ENCODE measurements around the gene ARID5B. TPM values are rescaled to one million over a fixed set of nuclear protein-coding genes. Genes with fewer than 3 reads are reported as not detected.

The ARID5B gene
- total RNA-seq, 2 experiments from 2014 or later, result 26.7 to 28.3 TPM

GRCh38 chr10:61907011-61907410 lies 5.5 kb downstream of the ARID5B start:
- Mint-ChIP-seq H3K9me3 (no peaks in the 10 kb centered on the region), H3K36me3 (ENCODE audit: low read depth) (peaks cover 47% of the 10 kb centered on the region), H3K27ac (peak overlapping the region; percentile 15), H3K4me1 (ENCODE audit: low read depth) (peaks cover 46% of the 10 kb centered on the region), H3K27me3 (no peaks in the 10 kb centered on the region), H3K4me3 (no peak overlapping the region)
- TF ChIP-seq CTCF (IDR thresholded peaks at IDR 0.05), result no peak
- ChIA-PET CTCF (interaction anchor here (0.8 to 11.0 kb wide), 7 partner anchors 10 to 338 kb away, joined by 3 to 98 read pairs (median 8); no protein-coding TSS in a partner anchor), POLR2A (interaction anchor here (0.6 to 8.8 kb wide), 3 partner anchors 27 to 139 kb away, joined by 3 to 137 read pairs (median 6); no protein-coding TSS in a partner anchor)
- DNase-seq (no peak), ATAC-seq (no peak)
- intact Hi-C loops (cut with micrococcal nuclease), result no loop called here

- Mint-ChIP-seq H3K27ac (no peak overlapping the region), H3K9me3 (no peaks in the 10 kb centered on the region), H3K27me3 (no peaks in the 10 kb centered on the region), H3K36me3 (ENCODE audit: low read depth) (peaks cover 44% of the 10 kb centered on the region), H3K4me3 (no peak overlapping the region), H3K4me1 (ENCODE audit: low read depth) (peaks cover 47% of the 10 kb centered on the region)
- CTCF ChIA-PET, result interaction anchor here (0.8 to 9.2 kb wide), 4 partner anchors 10 to 338 kb away, joined by 3 to 98 read pairs (median 9); no protein-coding TSS in a partner anchor
- POLR2A ChIA-PET, result interaction anchor here (8.8 kb wide), 1 partner anchor 35 kb away, joined by 137 read pairs; no protein-coding TSS in a partner anchor
- ATAC-seq, result no peak
- intact Hi-C loops (cut with micrococcal nuclease), result no loop called here
- DNase-seq, result no peak
- no peak for TF ChIP-seq CTCF (IDR thresholded peaks at IDR 0.05)
Measured at GRCh38 chr10:61907587-61907986, 6.1 kb downstream of the ARID5B start.

GRCh38 chr10:61910226-61910805 lies 8.8 kb downstream of the ARID5B start:
- no peak overlapping the region for H3K4me3 Mint-ChIP-seq
- ChIA-PET POLR2A (no interaction called here), CTCF (no interaction called here)
- intact Hi-C loops (cut with micrococcal nuclease), result no loop called here
- peaks cover 49% of the 10 kb centered on the region for H3K4me1 Mint-ChIP-seq (ENCODE audit: low read depth)
- no peak overlapping the region for H3K27ac Mint-ChIP-seq
- H3K9me3 Mint-ChIP-seq, result no peaks in the 10 kb centered on the region
- ATAC-seq, result no peak
- H3K27me3 Mint-ChIP-seq, result no peaks in the 10 kb centered on the region
- no peak for DNase-seq
- H3K36me3 Mint-ChIP-seq (ENCODE audit: low read depth), result peaks cover 57% of the 10 kb centered on the region
- TF ChIP-seq CTCF (IDR thresholded peaks at IDR 0.05), result no peak

- Mint-ChIP-seq H3K4me1 (ENCODE audit: low read depth) (peaks cover 48% of the 10 kb centered on the region), H3K9me3 (no peaks in the 10 kb centered on the region), H3K27ac (no peak overlapping the region), H3K36me3 (ENCODE audit: low read depth) (peaks cover 58% of the 10 kb centered on the region), H3K27me3 (no peaks in the 10 kb centered on the region), H3K4me3 (no peak overlapping the region)
- ChIA-PET POLR2A (no interaction called here), CTCF (no interaction called here)
- intact Hi-C loops (cut with micrococcal nuclease), result no loop called here
- DNase-seq (no peak), ATAC-seq (no peak)
- no peak for TF ChIP-seq CTCF (IDR thresholded peaks at IDR 0.05)
Measured at GRCh38 chr10:61910894-61911293, 9.4 kb downstream of the ARID5B start.

- ATAC-seq, result no peak
- H3K27me3 Mint-ChIP-seq, result no peaks in the 10 kb centered on the region
- no peak overlapping the region for H3K27ac Mint-ChIP-seq
- peaks cover 44% of the 10 kb centered on the region for H3K4me1 Mint-ChIP-seq (ENCODE audit: low read depth)
- intact Hi-C loops (cut with micrococcal nuclease), result no loop called here
- ChIA-PET POLR2A (no interaction called here), CTCF (no interaction called here)
- H3K9me3 Mint-ChIP-seq, result no peaks in the 10 kb centered on the region
- H3K4me3 Mint-ChIP-seq, result no peak overlapping the region
- peaks cover 57% of the 10 kb centered on the region for H3K36me3 Mint-ChIP-seq (ENCODE audit: low read depth)
- no peak for TF ChIP-seq CTCF (IDR thresholded peaks at IDR 0.05)
- DNase-seq, result no peak
Measured at GRCh38 chr10:61911425-61911824, 9.9 kb downstream of the ARID5B start.
